ENCODE data around the gene LHPP. TPM values are rescaled to one million over a fixed set of nuclear protein-coding genes. Genes with fewer than 3 reads are reported as not detected.

The LHPP gene
- total RNA-seq, 2 experiments from 2014 or later = 15.3 to 19.6 TPM

- Mint-ChIP-seq H3K4me3 (no peak overlapping the region), H3K27ac (no peak overlapping the region), H3K27me3 (no peaks in the 10 kb centered on the region), H3K9me3 (no peaks in the 10 kb centered on the region), H3K4me1 (ENCODE audit: low read depth) (peaks cover 9% of the 10 kb centered on the region), H3K36me3 (ENCODE audit: low read depth) (no peaks in the 10 kb centered on the region)
- DNase-seq = peak; percentile 78 to 90 (median 84)
- Histone ChIP-seq H3K36me3 (ENCODE audit: insufficient read depth, low read length) (no peaks in the 10 kb centered on the region), H3K27ac (ENCODE audit: low read depth in 1 of 2, low read length in 2 of 2) (no peak overlapping the region), H3K4me1 (ENCODE audit: insufficient read depth, low read length) (peaks cover 18% of the 10 kb centered on the region), H3K9me3 (ENCODE audit: control insufficient read depth in 1 of 2, insufficient read depth in 1 of 2, low read length in 2 of 2) (no peaks in the 10 kb centered on the region), H3K4me3 (ENCODE audit: low read length) (no peak overlapping the region), H3K27me3 (ENCODE audit: control insufficient read depth in 1 of 2, insufficient read depth in 2 of 2, low read length in 2 of 2) (no peaks in the 10 kb centered on the region)
- CTCF ChIA-PET = interaction anchor here (0.6 to 2.1 kb wide), 12 partner anchors 8 to 384 kb away, joined by 3 to 32 read pairs (median 5); no protein-coding TSS in a partner anchor
- intact Hi-C loops (cut with DNase I, micrococcal nuclease) = loop anchor here (1.0 to 10.0 kb wide), 5 partner anchors 115 to 532 kb away; no protein-coding TSS in a partner anchor
- ATAC-seq (ENCODE audit: poor library complexity) = peak; percentile 98
- TF ChIP-seq CTCF (IDR thresholded peaks at IDR 0.05) = peak; percentile 66
- POLR2A ChIA-PET = interaction anchor here (2.1 kb wide), 1 partner anchor 215 kb away, joined by 11 read pairs; no protein-coding TSS in a partner anchor
Measured at GRCh38 chr10:124530215-124530665, 68.6 kb downstream of the LHPP start.

GRCh38 chr10:124530816-124531215 lies 69.2 kb downstream of the LHPP start:
- POLR2A ChIA-PET = interaction anchor here (2.1 kb wide), 1 partner anchor 215 kb away, joined by 11 read pairs; no protein-coding TSS in a partner anchor
- no peak overlapping the region for H3K4me3 Mint-ChIP-seq
- H3K9me3 ChIP-seq (ENCODE audit: control insufficient read depth in 1 of 2, insufficient read depth in 1 of 2, low read length in 2 of 2) = no peaks in the 10 kb centered on the region
- no peak for TF ChIP-seq CTCF (IDR thresholded peaks at IDR 0.05)
- no peaks in the 10 kb centered on the region for H3K27me3 Mint-ChIP-seq
- no peaks in the 10 kb centered on the region for H3K36me3 ChIP-seq (ENCODE audit: insufficient read depth, low read length)
- H3K4me1 Mint-ChIP-seq (ENCODE audit: low read depth) = peaks cover 9% of the 10 kb centered on the region
- no peaks in the 10 kb centered on the region for H3K27me3 ChIP-seq (ENCODE audit: control insufficient read depth in 1 of 2, insufficient read depth in 2 of 2, low read length in 2 of 2)
- no peak overlapping the region for H3K27ac ChIP-seq (ENCODE audit: low read depth in 1 of 2, low read length in 2 of 2)
- no peak overlapping the region for H3K4me3 ChIP-seq (ENCODE audit: low read length)
- intact Hi-C loops (cut with DNase I, micrococcal nuclease) = loop anchor here (1.0 to 10.0 kb wide), 5 partner anchors 114 to 531 kb away; no protein-coding TSS in a partner anchor
- H3K9me3 Mint-ChIP-seq = no peaks in the 10 kb centered on the region
- ATAC-seq (ENCODE audit: poor library complexity) = no peak
- H3K27ac Mint-ChIP-seq = no peak overlapping the region
- CTCF ChIA-PET = interaction anchor here (0.6 to 2.1 kb wide), 12 partner anchors 8 to 383 kb away, joined by 3 to 32 read pairs (median 5); no protein-coding TSS in a partner anchor
- peaks cover 18% of the 10 kb centered on the region for H3K4me1 ChIP-seq (ENCODE audit: insufficient read depth, low read length)
- no peaks in the 10 kb centered on the region for H3K36me3 Mint-ChIP-seq (ENCODE audit: low read depth)
- no peak for DNase-seq

GRCh38 chr10:124532106-124532641 lies 70.6 kb downstream of the LHPP start:
- Mint-ChIP-seq H3K4me3 (no peak overlapping the region), H3K27me3 (no peaks in the 10 kb centered on the region), H3K9me3 (no peaks in the 10 kb centered on the region), H3K4me1 (ENCODE audit: low read depth) (peaks cover 9% of the 10 kb centered on the region), H3K36me3 (ENCODE audit: low read depth) (no peaks in the 10 kb centered on the region), H3K27ac (no peak overlapping the region)
- ChIA-PET POLR2A (no interaction called here), CTCF (no interaction called here)
- Histone ChIP-seq H3K36me3 (ENCODE audit: insufficient read depth, low read length) (no peaks in the 10 kb centered on the region), H3K4me1 (ENCODE audit: insufficient read depth, low read length) (peaks cover 18% of the 10 kb centered on the region), H3K4me3 (ENCODE audit: low read length) (no peak overlapping the region), H3K9me3 (ENCODE audit: control insufficient read depth in 1 of 2, insufficient read depth in 1 of 2, low read length in 2 of 2) (no peaks in the 10 kb centered on the region), H3K27ac (ENCODE audit: low read depth in 1 of 2, low read length in 2 of 2) (no peak overlapping the region), H3K27me3 (ENCODE audit: control insufficient read depth in 1 of 2, insufficient read depth in 2 of 2, low read length in 2 of 2) (no peaks in the 10 kb centered on the region)
- intact Hi-C loops (cut with DNase I, micrococcal nuclease) = loop anchor here (5.0 to 10.0 kb wide), 2 partner anchors 113 to 530 kb away; no protein-coding TSS in a partner anchor
- no peak for TF ChIP-seq CTCF (IDR thresholded peaks at IDR 0.05)
- DNase-seq = no peak
- ATAC-seq (ENCODE audit: poor library complexity) = no peak

Measured in CD4-positive, alpha-beta T cell (primary cell).